HG02763 (cell line): ENCODE measurements around the gene CFAP99.
"Not testable (repeated sequence)": the region's sequence is repeated elsewhere in the genome, so short reads cannot be mapped to it uniquely, and the experiment has no call there.

ENCODE experiments used
- ATAC-seq: cut with Tn5 transposase; IDR thresholded peaks from one replicate; pipeline ENCODE4 v1.9.1; 2021; ENCODE audit warnings: mild to moderate bottlenecking, moderate library complexity; ENCODE audit not compliant: unreplicated experiment

Gene CFAP99

GRCh38 chr4:2427383-2428334 is 8.9 kb downstream of the CFAP99 start:
- no peak for ATAC-seq

GRCh38 chr4:2428496-2429213 is 9.9 kb downstream of the CFAP99 start:
- no peak for ATAC-seq

GRCh38 chr4:2429945-2430757 is 11.4 kb downstream of the CFAP99 start:
- ATAC-seq: not testable (repeated sequence)

GRCh38 chr4:2432004-2432403 is 13.2 kb downstream of the CFAP99 start:
- ATAC-seq: no peak

GRCh38 chr4:2432991-2433530 is 14.3 kb downstream of the CFAP99 start:
- ATAC-seq: no peak

DNA sequence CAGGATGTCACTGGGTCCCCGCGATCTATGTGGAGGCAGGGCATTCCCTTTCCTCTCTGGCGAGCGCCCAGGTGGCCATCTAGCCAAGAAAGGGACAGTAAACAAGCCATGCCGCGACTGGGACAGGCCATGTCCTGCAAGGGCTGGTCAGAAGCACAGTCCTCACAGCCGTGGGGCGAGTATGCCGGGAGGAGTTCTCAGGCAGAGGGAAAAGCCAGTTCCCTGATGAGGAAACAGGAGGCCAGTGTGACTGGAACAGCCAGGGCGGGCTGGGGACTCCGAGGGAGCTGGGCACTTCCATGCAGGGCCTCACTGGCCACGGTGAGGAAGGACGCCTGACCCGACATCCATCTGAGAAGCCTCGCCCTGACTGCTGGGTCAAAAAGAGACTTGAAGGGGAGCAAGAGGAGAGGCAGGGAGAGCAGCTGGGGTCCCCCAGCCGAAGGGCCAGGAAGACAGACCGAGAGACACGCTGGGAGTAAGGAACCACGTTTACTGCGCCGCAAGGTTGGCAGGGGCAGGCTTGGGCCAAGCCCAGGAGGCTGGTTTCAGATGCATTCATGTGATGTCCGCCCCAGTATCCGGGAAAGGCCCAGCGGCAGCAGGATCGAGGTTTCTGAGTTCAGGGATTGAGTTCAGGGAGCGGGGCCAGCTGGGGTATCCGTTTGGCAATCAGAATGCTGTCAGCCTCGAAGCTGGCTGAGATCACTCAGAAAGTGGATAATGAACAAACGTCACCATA is 15.0 kb downstream of the CFAP99 start:
- no peak for ATAC-seq

DNA sequence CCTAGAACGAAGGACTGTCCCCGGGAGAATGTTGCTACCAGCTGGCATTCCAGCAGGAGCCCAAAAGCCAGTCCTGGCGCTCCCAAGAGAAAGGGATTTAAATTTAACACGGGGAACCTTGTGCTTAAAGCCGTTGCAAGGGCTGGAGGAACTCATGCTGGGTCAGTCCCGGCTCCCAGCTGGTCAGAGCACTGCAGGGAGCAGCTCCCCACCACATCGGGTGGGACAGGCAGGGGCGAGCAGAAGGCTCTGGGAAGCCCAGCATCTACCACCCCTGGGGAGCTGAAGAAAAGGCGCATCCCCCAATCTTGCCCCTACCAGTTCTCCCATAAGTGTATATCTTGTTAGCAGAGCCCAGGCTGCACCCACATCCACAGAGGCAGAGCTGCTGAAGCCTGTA is 15.7 kb downstream of the CFAP99 start:
- ATAC-seq: no peak

DNA sequence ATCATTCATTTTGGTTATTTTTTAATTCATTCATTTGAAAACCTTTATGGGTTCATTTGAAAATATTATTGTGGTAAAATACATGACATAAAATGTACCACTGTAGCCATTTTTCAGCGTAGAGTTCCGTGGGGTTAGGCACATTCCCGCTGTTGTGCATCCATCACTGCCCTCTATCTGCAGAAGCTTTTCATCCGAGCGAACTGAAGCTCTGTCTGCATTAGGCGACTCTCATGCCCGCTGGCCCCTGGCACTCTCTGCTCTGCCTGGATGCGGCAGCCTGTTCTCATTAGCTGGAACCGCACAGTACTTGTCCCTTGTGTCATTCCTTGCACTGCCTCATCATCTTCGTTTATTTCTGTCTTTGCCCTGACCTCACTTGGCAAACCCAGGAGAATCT is 17.5 kb downstream of the CFAP99 start:
- no peak for ATAC-seq

DNA sequence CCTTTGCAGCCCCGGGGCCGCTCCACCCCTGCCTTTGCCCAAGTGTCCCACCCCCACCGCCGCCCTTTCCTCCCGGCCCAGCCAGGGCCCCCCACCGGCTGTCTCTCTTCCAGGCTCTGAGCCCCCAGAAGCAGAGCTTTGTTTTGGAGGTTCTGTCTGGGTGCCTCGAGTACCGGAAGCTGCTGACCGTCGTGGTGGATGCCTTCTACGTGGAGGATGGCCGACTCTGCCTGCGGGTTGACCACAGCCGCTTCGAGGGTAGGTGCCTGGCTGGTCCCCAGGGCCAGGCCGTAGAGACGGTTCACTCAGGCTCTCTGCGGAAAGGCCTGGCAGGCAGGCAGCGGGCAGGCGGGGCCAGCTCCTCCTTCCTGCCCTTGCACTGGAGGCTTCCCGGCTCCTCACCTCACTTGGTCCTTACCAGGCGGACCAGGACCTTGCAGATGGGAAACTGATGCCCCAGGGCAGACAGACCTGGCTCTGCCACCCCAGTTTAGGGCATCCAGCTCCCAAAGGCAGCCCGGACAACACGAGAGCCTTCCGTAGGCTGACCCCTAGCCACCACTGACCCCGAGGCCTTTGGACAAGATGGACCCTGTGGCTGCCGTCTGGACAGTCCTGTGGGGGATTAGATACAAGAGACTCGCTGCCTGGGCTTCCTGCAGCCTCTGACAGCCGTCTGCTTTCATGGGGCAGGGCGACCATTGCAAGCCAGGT is 18.2 kb downstream of the CFAP99 start:
- no peak for ATAC-seq

DNA sequence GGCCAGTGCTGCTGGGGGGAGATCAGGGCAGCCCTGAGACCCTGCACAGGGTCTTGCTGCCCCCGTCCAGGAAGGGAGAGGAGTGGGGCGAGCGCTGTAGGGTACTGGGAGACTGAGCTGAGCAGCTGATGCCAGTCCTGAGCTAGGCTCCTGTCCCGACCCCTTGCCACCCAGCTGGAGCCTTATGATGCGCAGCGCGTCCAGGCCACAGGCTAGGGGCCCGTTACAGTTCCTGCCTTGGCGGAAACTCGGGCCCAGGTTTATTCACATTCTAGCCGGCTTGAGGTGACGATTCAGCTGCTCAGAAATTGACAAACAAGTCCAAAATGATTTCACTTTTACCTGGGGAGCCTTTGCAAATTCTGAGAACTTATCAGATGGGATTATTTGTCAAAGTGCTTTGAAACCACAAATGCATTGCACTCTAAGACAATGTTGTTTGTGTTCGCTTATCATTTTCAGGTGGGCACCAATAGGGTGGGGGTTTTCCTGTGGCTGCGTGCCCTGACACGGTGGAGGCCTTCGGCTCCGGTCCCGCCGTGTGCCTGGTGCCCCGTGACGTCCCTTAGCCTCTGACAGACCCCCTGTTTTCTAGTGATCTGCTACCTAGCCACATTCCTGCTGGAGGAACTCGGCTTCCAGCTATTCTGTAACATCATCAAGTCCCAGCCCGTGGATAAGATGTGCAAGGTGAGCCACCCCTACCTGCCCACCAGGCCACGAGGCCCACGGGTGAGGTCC is 18.9 kb downstream of the CFAP99 start:
- no peak for ATAC-seq

DNA sequence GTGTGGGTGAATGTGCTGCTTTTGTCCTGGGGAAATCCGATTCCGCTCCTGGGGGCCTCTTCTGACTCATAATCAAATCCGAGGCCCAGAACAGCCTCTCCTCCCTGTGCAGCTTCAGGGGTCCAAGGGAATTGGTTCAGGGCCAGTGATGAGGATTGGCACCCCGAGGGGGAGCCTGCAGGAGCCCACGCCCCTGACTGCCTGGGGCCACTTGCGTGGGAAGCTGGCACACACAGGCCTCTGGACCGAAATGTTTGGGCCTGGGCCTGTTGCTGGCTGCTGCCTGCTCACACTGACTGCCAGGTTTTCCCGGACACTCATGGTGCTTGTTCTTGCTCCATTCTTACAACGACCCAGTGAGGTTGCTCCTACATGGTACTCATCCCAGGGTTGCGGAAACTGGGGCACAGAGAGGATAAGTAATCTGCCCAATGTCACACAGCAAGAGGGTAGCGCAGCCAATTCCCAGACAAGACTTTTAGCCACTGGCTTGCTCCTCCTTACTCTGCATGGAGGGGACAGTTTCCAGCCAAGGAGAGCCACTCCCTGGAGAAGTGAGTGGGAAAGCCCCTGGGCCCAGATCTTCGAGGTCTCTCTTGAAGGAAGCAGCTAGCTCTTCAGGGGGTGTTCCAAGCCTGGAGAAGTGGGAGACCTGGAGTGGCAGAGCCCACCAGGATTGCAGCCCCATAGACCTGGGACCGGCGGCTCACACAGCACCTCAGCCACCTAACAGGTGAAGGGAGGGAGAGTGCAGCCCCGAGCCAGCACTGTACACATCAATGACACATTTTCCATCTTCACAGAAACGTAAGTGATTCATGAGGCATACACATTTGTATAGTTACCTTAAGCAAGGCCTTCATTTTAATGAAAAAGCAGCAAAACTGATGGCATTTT is 20.3 kb downstream of the CFAP99 start:
- ATAC-seq: no peak

GRCh38 chr4:2441393-2442174 is 22.8 kb downstream of the CFAP99 start:
- ATAC-seq: peak; percentile 68

DNA sequence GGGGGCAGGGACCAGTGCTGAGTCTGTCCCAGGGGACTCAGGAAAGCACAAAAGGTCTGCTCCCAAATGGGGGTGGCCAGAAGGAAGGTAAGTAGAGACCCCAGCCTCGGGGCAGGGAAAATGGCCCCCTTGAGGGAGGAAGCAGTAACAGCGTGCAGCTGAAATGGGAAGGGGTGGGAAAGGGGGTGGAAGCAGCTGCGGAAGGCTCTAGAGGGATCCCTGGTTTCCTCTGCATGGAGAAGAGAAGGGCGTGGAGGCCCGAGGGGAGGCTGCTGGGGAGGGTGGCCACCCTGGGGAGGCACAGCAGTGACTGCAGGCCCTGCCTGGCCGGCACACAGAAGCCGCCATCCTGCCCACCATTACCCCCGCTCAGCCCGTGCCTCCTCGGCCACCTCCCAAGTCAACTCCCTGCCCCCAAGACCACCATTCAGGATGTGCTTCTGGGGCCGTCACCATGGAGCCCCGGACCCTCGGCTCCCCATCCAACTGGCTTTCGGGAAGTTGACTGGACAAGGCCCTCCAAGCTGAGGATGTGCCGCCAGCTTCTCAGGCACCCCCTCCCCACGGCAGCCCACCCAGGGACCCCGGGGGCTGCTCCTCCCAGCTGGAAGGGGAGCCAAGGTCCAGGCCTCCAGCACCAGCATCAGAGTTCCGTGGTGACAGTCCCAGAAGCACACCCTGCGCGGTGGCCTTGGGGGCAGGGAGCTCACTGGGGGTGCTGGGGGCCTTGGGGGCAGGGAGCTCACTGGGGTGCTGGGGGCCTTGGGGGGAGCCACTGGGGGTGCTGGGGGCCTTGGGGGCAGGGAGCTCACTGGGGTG is 23.6 kb downstream of the CFAP99 start:
- no peak for ATAC-seq

DNA sequence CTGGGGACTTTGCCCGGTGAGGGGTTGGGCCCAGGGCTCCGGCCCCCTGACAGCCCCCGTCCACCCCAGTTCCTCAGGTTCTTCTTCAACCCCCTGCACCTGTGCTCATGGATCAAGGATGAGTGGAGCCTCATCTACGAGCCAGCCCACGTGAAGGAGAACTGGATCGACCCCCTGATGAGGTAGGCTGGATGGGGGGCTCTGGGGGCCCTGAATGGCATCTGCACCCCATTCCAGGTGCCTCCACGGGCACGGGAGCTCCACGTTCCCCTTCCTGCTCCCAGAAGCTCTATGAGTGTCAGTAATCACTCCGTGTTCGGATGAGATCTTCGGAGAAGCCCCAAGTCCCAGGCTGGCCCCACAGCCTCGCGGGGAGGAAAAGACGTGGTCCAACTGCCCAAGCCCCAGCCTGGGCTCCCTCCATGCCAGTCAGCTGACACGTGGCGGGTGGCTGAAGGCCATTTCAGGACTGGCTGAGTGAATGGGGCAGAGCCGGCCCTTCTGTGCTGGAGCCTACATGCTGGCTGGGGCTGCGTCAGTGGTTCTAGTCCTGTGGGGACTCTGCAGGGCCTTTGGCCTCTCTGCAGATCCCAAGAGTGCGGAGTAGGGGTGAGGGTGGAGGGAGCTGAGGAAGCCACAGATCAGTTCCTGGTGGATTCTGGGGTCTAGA is 24.4 kb downstream of the CFAP99 start:
- ATAC-seq: no peak

DNA sequence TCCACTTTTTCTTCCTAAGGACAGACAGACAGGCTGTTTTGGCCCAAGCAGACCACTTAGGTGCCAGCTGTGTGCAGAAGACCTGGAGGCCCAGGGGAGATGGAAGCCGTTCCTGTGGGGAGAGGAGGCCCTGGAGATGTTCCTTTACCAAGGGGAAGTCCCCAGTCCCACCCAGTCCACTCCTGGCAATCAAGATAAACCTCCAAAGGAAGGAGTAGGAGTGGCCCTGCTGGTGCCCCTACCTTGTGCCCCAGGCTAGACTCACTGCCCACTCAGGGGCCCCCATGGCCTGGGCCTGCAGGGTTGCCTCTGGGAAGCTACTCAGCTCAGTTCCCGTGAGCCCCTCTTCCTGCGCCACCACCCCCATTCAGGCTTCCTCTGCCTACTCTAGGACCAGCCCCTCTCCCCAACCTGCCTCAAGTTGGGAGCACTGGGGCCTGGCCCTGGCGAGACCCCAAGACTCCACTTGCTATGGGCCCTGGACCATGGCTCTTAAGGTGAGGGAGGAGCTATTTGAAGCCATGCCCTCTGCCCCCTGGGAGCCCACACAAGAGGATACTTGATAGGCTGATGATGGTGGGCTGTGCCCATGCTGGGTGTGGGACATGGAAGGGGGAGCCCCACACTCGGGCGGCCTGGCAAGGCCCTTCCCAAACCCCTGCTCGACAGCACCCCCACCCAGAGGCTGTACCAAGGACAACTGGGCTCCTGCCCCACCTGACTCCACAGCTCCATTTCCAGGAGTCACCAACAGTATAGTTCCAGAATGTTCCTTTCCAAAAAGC is 25.4 kb downstream of the CFAP99 start:
- no peak for ATAC-seq
